WTC11 (cell line): ENCODE measurements around the gene SHOC2. TPM values are rescaled to one million over a fixed set of nuclear protein-coding genes. Genes with fewer than 3 reads are reported as not detected.

Experiments used
- ATAC-seq: fragments of 200-7000 bp; cut with Tn5 transposase; 2 replicates; pipeline ENCODE4 v1.10.0; 2021; ENCODE audit warnings: mild to moderate bottlenecking, moderate library complexity
- CTCF ChIA-PET: fragments of 300-600 bp; sonication (Branson Sonifier 250); formaldehyde crosslinking; loops from one replicate; lab custom pipeline; 2021; ENCODE audit warnings: antibody characterized with exemption; lab: Charles Lee
- POLR2A ChIA-PET: fragments of 350-600 bp; sonication (Branson Sonifier 250); formaldehyde crosslinking; loops from one replicate; lab custom pipeline; 2021; ENCODE audit warnings: antibody characterized with exemption; lab: Charles Lee
- DNase-seq: peaks from one replicate; pipeline ENCODE4 v3.0.0; 2021; ENCODE audit warnings: low spot score
- H3K27ac Mint-ChIP-seq: 2 replicates; pipeline ENCODE4 v1.8.0; 2021; ENCODE audit warnings: mixed read lengths
- H3K27me3 Mint-ChIP-seq: 2 replicates; pipeline ENCODE4 v1.8.0; 2021; ENCODE audit warnings: low read depth, mild to moderate bottlenecking, moderate library complexity, mixed read lengths
- H3K36me3 Mint-ChIP-seq: 2 replicates; pipeline ENCODE4 v1.8.0; 2021; ENCODE audit warnings: mixed read lengths
- H3K4me1 Mint-ChIP-seq: 2 replicates; pipeline ENCODE4 v1.8.0; 2022; ENCODE audit warnings: mixed read lengths
- H3K4me3 Mint-ChIP-seq: 2 replicates; pipeline ENCODE4 v1.8.0; 2021; ENCODE audit warnings: mild to moderate bottlenecking, moderate library complexity, mixed read lengths
- H3K9me3 Mint-ChIP-seq: 2 replicates; pipeline ENCODE4 v1.8.0; 2021; ENCODE audit warnings: mixed read lengths
- ATF1 ChIP-seq: sonication (generic); formaldehyde crosslinking; IDR thresholded peaks from 2 replicates; pipeline ENCODE4 v1.8.1; 2023; ENCODE audit warnings: mild to moderate bottlenecking, moderate library complexity, missing genetic modification reagents
- ETV6 ChIP-seq: sonication (generic); formaldehyde crosslinking; IDR thresholded peaks from 2 replicates; pipeline ENCODE4 v1.8.1; 2022; ENCODE audit warnings: mild to moderate bottlenecking, missing genetic modification reagents
- GABPB1 ChIP-seq: sonication (generic); formaldehyde crosslinking; IDR thresholded peaks from 2 replicates; pipeline ENCODE4 v1.8.1; 2023; ENCODE audit warnings: mild to moderate bottlenecking, missing genetic modification reagents
- GTF2I ChIP-seq: fragments of 250-450 bp; sonication (Bioruptor Pico); conservative IDR thresholded peaks from 2 replicates; pipeline ENCODE4 v1.4.0; 2021; ENCODE audit warnings: mild to moderate bottlenecking
- IRF2 ChIP-seq: sonication (generic); formaldehyde crosslinking; IDR thresholded peaks from 2 replicates; pipeline ENCODE4 v1.8.0; 2022; ENCODE audit warnings: low read depth, missing genetic modification reagents, borderline replicate concordance
- JAZF1 ChIP-seq: fragments of 250-450 bp; sonication (Bioruptor Pico); IDR thresholded peaks from 2 replicates; pipeline ENCODE4 v1.9.0; 2021; ENCODE audit warnings: moderate library complexity, mild to moderate bottlenecking, inconsistent platforms
- NFYB ChIP-seq: sonication (generic); formaldehyde crosslinking; conservative IDR thresholded peaks from 2 replicates; pipeline ENCODE4 v1.8.0; 2022; ENCODE audit warnings: low read depth, missing genetic modification reagents
- NR3C1 ChIP-seq: sonication (generic); formaldehyde crosslinking; conservative IDR thresholded peaks from 2 replicates; pipeline ENCODE4 v1.8.1; 2023; ENCODE audit warnings: low read depth, mild to moderate bottlenecking, missing genetic modification reagents
- PRRX2 ChIP-seq: fragments of 250-450 bp; sonication (Bioruptor Pico); IDR thresholded peaks from 2 replicates; pipeline ENCODE4 v1.8.0; 2021; ENCODE audit warnings: mild to moderate bottlenecking
- RELA ChIP-seq: sonication (generic); formaldehyde crosslinking; IDR thresholded peaks from 2 replicates; pipeline ENCODE4 v1.8.1; 2022; ENCODE audit warnings: missing genetic modification reagents, mild to moderate bottlenecking, borderline replicate concordance
- SMAD3 ChIP-seq: sonication (generic); formaldehyde crosslinking; IDR thresholded peaks from 2 replicates; pipeline ENCODE4 v1.8.0; 2022; ENCODE audit warnings: missing genetic modification reagents, mild to moderate bottlenecking, borderline replicate concordance
- ZBTB21 ChIP-seq: sonication (generic); formaldehyde crosslinking; IDR thresholded peaks from 2 replicates; pipeline ENCODE4 v1.8.1; 2023; ENCODE audit warnings: mild to moderate bottlenecking, missing genetic modification reagents, borderline replicate concordance
- ZNF121 ChIP-seq: sonication (generic); formaldehyde crosslinking; IDR thresholded peaks from 2 replicates; pipeline ENCODE4 v1.8.0; 2023; ENCODE audit warnings: missing genetic modification reagents
- ZNF219 ChIP-seq: sonication (generic); formaldehyde crosslinking; IDR thresholded peaks from 2 replicates; pipeline ENCODE4 v1.8.0; 2023; ENCODE audit warnings: missing genetic modification reagents, mild to moderate bottlenecking, borderline replicate concordance
- ZNF232 ChIP-seq: sonication (generic); formaldehyde crosslinking; IDR thresholded peaks from 2 replicates; pipeline ENCODE4 v1.8.0; 2022; ENCODE audit warnings: mild to moderate bottlenecking, missing genetic modification reagents
- ZNF396 ChIP-seq: fragments of 250-450 bp; sonication (Bioruptor Pico); IDR thresholded peaks from 2 replicates; pipeline ENCODE4 v1.8.0; 2021; ENCODE audit warnings: mild to moderate bottlenecking, moderate library complexity, borderline replicate concordance
- total RNA-seq: library from RNA; stranded (reverse); gene quantifications from 3 replicates; pipeline ENCODE4 v1.2.3, GENCODE V29; 2021
- TF ChIP-seq, protein P1 (sequence below): sonication (generic); formaldehyde crosslinking; IDR thresholded peaks from 2 replicates; pipeline ENCODE4 v1.8.1; 2023; ENCODE audit warnings: mild to moderate bottlenecking, missing genetic modification reagents, moderate library complexity
- TF ChIP-seq, protein P2 (sequence below): fragments of 250-450 bp; sonication (Bioruptor Pico); IDR thresholded peaks from 2 replicates; pipeline ENCODE4 v1.8.0; 2021; ENCODE audit warnings: mild to moderate bottlenecking
- TF ChIP-seq, protein P3 (sequence below): sonication (generic); formaldehyde crosslinking; IDR thresholded peaks from 2 replicates; pipeline ENCODE4 v1.8.0; 2022; ENCODE audit warnings: mild to moderate bottlenecking, missing genetic modification reagents
- TF ChIP-seq, protein P4 (sequence below): sonication (generic); formaldehyde crosslinking; IDR thresholded peaks from 2 replicates; pipeline ENCODE4 v1.8.1; 2022; ENCODE audit warnings: mild to moderate bottlenecking, missing genetic modification reagents, moderate library complexity, borderline replicate concordance
- TF ChIP-seq, protein P5 (sequence below): sonication (generic); formaldehyde crosslinking; conservative IDR thresholded peaks from 2 replicates; pipeline ENCODE4 v1.8.1; 2022; ENCODE audit warnings: mild to moderate bottlenecking, missing genetic modification reagents
- TF ChIP-seq, protein P6 (sequence below): fragments of 250-450 bp; sonication (Bioruptor Pico); conservative IDR thresholded peaks from 2 replicates; pipeline ENCODE4 v1.9.0; 2021; ENCODE audit warnings: mild to moderate bottlenecking
- TF ChIP-seq, protein P7 (sequence below): sonication (generic); formaldehyde crosslinking; IDR thresholded peaks from 2 replicates; pipeline ENCODE4 v1.8.0; 2022; ENCODE audit warnings: mild to moderate bottlenecking, missing genetic modification reagents
- TF ChIP-seq, protein P8 (sequence below): fragments of 250-450 bp; sonication (Bioruptor Pico); IDR thresholded peaks from 2 replicates; pipeline ENCODE4 v1.9.0; 2021; ENCODE audit warnings: mild to moderate bottlenecking, borderline replicate concordance

The SHOC2 gene
- total RNA-seq, 1 experiment from 2014 or later = 21.6 TPM

DNA sequence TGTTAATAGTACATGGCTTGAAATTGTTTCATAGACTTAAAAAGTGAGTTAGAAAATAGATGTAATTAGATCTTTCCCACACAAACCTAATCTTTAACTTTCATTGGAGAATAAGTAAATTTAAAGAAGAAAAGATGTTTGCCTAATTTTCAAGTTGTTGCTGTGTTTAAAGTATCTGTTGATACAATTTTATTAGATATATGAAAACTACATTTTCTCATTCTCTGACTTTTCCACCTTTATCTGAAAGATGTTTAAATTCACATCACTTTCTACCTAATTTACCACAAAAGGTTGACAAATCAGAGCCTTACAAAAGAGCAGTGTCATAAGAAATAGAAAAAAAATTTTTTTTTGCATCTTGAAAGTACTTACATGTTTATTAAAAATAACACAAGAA lies 45.8 kb downstream of the SHOC2 start:
- Mint-ChIP-seq H3K4me1 (peaks cover 11% of the 10 kb centered on the region), H3K9me3 (no peaks in the 10 kb centered on the region), H3K27ac (no peak overlapping the region), H3K36me3 (no peaks in the 10 kb centered on the region), H3K4me3 (no peak overlapping the region), H3K27me3 (no peaks in the 10 kb centered on the region)
- ChIA-PET POLR2A (no interaction called here), CTCF (no interaction called here)
- ATAC-seq = no peak
- no peak for TF ChIP-seq RELA (CRISPR knock-in tag)
- TF ChIP-seq SMAD3 = no peak
- no peak for TF ChIP-seq ETV6 (CRISPR knock-in tag)
- TF ChIP-seq NR3C1 = no peak
- no peak for TF ChIP-seq ZNF121 (CRISPR knock-in tag)
- TF ChIP-seq, protein P1, sequence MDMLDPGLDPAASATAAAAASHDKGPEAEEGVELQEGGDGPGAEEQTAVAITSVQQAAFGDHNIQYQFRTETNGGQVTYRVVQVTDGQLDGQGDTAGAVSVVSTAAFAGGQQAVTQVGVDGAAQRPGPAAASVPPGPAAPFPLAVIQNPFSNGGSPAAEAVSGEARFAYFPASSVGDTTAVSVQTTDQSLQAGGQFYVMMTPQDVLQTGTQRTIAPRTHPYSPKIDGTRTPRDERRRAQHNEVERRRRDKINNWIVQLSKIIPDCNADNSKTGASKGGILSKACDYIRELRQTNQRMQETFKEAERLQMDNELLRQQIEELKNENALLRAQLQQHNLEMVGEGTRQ (CRISPR knock-in tag) = no peak
- TF ChIP-seq, protein P2, sequence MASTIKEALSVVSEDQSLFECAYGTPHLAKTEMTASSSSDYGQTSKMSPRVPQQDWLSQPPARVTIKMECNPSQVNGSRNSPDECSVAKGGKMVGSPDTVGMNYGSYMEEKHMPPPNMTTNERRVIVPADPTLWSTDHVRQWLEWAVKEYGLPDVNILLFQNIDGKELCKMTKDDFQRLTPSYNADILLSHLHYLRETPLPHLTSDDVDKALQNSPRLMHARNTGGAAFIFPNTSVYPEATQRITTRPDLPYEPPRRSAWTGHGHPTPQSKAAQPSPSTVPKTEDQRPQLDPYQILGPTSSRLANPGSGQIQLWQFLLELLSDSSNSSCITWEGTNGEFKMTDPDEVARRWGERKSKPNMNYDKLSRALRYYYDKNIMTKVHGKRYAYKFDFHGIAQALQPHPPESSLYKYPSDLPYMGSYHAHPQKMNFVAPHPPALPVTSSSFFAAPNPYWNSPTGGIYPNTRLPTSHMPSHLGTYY (CRISPR knock-in tag) = no peak
- no peak for TF ChIP-seq JAZF1 (CRISPR knock-in tag)
- TF ChIP-seq IRF2 (CRISPR knock-in tag) = no peak
- TF ChIP-seq GTF2I (CRISPR knock-in tag) = no peak
- TF ChIP-seq ZBTB21 (CRISPR knock-in tag) = no peak
- no peak for TF ChIP-seq ATF1 (CRISPR knock-in tag)
- TF ChIP-seq, protein P3, sequence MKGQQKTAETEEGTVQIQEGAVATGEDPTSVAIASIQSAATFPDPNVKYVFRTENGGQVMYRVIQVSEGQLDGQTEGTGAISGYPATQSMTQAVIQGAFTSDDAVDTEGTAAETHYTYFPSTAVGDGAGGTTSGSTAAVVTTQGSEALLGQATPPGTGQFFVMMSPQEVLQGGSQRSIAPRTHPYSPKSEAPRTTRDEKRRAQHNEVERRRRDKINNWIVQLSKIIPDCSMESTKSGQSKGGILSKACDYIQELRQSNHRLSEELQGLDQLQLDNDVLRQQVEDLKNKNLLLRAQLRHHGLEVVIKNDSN = no peak
- TF ChIP-seq, protein P4, sequence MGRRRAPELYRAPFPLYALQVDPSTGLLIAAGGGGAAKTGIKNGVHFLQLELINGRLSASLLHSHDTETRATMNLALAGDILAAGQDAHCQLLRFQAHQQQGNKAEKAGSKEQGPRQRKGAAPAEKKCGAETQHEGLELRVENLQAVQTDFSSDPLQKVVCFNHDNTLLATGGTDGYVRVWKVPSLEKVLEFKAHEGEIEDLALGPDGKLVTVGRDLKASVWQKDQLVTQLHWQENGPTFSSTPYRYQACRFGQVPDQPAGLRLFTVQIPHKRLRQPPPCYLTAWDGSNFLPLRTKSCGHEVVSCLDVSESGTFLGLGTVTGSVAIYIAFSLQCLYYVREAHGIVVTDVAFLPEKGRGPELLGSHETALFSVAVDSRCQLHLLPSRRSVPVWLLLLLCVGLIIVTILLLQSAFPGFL = no peak
- no peak for TF ChIP-seq NFYB
- TF ChIP-seq, protein P5, sequence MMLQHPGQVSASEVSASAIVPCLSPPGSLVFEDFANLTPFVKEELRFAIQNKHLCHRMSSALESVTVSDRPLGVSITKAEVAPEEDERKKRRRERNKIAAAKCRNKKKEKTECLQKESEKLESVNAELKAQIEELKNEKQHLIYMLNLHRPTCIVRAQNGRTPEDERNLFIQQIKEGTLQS = no peak
- TF ChIP-seq, protein P6, sequence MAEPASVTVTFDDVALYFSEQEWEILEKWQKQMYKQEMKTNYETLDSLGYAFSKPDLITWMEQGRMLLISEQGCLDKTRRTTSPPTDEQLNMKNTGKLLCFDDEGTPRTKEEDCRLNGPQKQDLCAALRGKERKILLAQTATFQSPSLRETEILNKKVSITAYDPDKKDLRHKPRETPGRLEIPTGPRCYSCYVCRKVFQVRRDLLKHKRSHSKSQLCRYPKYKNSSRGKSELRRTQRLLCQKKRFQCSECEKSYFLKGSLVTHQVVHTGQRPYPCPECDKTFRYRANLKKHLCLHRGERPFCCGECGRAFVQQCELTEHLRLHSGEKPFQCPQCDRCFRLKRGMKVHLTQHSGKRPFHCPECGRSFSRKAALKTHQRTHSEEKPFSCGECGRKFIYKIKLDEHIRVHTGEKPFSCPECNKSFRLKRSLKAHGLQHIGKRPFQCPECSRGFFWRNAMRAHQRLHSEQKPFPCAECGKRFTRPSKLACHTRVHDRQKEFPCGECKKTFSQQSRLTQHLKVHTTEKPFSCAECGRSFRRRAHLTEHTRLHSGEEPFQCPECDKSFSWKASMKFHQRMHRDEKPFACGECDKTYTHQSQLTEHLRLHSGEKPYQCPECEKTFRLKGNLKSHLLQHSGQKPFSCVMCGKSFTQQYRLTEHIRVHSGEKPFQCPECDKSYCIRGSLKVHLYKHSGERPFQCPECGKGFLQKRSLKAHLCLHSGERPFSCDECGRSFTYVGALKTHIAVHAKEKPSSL (CRISPR knock-in tag) = no peak
- no peak for DNase-seq

DNA sequence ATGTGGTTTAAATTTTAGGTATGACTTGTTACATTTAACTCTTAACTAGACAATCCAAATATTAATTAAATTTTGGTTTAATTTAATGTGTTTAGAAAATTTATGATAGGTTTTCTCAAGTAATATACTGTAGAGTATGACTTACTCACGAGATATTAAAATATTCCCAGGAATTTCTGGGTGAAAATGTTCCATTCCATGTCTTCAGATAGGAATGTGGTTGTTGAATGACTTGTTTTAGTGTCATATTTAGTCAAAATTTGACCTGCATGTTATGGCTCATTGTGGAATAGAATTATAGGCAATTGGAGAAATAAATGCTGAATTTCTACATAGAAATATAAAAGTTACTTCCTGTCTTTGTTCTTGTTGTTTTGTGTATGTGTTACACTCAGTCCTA lies 46.7 kb downstream of the SHOC2 start:
- Mint-ChIP-seq H3K27me3 (no peaks in the 10 kb centered on the region), H3K36me3 (no peaks in the 10 kb centered on the region), H3K4me3 (no peak overlapping the region), H3K9me3 (no peaks in the 10 kb centered on the region), H3K4me1 (peaks cover 17% of the 10 kb centered on the region), H3K27ac (no peak overlapping the region)
- ChIA-PET POLR2A (no interaction called here), CTCF (no interaction called here)
- no peak for DNase-seq
- no peak for ATAC-seq
- TF ChIP-seq ZNF232 (CRISPR knock-in tag) (no peak), ZNF396 (CRISPR knock-in tag) (no peak), ZNF219 (CRISPR knock-in tag) (no peak), GABPB1 (CRISPR knock-in tag) (no peak), PRRX2 (CRISPR knock-in tag) (no peak)
- TF ChIP-seq, protein P2 (CRISPR knock-in tag) = no peak
- TF ChIP-seq, protein P7, sequence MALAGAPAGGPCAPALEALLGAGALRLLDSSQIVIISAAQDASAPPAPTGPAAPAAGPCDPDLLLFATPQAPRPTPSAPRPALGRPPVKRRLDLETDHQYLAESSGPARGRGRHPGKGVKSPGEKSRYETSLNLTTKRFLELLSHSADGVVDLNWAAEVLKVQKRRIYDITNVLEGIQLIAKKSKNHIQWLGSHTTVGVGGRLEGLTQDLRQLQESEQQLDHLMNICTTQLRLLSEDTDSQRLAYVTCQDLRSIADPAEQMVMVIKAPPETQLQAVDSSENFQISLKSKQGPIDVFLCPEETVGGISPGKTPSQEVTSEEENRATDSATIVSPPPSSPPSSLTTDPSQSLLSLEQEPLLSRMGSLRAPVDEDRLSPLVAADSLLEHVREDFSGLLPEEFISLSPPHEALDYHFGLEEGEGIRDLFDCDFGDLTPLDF = no peak
- TF ChIP-seq, protein P8, sequence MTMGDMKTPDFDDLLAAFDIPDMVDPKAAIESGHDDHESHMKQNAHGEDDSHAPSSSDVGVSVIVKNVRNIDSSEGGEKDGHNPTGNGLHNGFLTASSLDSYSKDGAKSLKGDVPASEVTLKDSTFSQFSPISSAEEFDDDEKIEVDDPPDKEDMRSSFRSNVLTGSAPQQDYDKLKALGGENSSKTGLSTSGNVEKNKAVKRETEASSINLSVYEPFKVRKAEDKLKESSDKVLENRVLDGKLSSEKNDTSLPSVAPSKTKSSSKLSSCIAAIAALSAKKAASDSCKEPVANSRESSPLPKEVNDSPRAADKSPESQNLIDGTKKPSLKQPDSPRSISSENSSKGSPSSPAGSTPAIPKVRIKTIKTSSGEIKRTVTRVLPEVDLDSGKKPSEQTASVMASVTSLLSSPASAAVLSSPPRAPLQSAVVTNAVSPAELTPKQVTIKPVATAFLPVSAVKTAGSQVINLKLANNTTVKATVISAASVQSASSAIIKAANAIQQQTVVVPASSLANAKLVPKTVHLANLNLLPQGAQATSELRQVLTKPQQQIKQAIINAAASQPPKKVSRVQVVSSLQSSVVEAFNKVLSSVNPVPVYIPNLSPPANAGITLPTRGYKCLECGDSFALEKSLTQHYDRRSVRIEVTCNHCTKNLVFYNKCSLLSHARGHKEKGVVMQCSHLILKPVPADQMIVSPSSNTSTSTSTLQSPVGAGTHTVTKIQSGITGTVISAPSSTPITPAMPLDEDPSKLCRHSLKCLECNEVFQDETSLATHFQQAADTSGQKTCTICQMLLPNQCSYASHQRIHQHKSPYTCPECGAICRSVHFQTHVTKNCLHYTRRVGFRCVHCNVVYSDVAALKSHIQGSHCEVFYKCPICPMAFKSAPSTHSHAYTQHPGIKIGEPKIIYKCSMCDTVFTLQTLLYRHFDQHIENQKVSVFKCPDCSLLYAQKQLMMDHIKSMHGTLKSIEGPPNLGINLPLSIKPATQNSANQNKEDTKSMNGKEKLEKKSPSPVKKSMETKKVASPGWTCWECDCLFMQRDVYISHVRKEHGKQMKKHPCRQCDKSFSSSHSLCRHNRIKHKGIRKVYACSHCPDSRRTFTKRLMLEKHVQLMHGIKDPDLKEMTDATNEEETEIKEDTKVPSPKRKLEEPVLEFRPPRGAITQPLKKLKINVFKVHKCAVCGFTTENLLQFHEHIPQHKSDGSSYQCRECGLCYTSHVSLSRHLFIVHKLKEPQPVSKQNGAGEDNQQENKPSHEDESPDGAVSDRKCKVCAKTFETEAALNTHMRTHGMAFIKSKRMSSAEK = no peak
